SK-MEL-5 (cell line): ENCODE measurements around the gene CD63. TPM values are rescaled to one million over a fixed set of nuclear protein-coding genes. Genes with fewer than 3 reads are reported as not detected.

Experiments
- DNase-seq: peaks from one replicate; pipeline ENCODE4 v3.0.0-alpha.2; 2016; ENCODE audit warnings: low read depth, low spot score
- in situ Hi-C: cut with HindIII; loops from 2 replicates; pipeline ENCODE4 v1.10.0; 2016; ENCODE audit warnings: low sequenced_read_pairs, high pct_unique_total_duplicates, low pct_unique_long_range_greater_than_20kb
- total RNA-seq: library from RNA; depleted of rRNA; stranded (reverse); fragments of >200 nt; shearing (Covaris generic); gene quantifications from 2 replicates; pipeline ENCODE4 v1.2.3, GENCODE V29; 2014

CD63 gene
- total RNA-seq, 1 experiment from 2014 or later = 3,613 TPM

DNA sequence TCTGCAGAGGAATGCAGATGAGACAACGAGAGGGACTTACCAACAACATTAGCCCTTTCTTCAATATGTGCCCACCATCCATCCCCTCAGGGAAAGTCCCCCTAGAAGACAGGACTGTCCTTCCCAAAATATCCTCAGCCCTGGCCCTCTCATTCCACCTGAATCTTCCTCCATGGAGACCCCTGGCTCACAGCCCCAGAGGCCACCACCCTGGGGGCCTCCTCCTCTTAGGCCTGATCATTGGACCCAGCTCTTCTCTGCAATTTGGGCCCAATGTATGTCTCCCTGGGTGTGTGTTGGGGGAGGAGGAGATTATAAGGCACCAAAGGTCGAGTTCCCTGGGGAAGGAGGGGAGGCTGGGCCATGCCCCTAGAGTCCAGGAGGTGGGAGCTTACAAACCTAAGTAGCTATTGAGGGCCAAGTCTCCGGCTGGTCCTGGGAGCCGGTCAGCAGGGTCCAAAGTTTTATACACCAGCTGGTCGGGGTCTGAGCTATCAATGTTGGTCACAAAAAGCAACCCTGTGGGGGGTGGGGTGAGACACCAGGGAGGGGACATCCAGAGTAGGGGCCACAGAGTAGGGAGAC, 29.2 kb downstream of the CD63 start:
- no peak for DNase-seq
- in situ Hi-C loops = no loop called here

DNA sequence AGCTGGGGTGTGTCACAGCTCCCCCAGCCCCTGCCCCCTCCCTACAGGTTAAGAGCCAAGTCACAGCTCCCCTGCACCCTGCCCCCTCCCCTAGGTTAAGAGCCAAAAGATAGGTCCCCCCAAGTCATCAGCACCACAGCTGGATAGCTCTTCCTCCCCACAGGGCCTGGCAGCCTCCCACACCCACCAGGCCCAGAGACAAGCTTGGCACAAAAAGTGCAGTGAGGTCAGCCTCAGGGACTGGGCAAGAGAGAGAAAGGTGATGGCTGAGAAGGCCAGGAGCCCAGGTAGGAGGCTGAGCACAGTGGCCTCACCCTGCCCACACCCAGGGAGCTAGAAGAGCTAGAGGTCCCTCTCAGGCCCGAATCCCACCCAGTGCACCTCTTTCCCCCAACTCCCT, 29.8 kb downstream of the CD63 start:
- in situ Hi-C loops = no loop called here
- DNase-seq = no peak

DNA sequence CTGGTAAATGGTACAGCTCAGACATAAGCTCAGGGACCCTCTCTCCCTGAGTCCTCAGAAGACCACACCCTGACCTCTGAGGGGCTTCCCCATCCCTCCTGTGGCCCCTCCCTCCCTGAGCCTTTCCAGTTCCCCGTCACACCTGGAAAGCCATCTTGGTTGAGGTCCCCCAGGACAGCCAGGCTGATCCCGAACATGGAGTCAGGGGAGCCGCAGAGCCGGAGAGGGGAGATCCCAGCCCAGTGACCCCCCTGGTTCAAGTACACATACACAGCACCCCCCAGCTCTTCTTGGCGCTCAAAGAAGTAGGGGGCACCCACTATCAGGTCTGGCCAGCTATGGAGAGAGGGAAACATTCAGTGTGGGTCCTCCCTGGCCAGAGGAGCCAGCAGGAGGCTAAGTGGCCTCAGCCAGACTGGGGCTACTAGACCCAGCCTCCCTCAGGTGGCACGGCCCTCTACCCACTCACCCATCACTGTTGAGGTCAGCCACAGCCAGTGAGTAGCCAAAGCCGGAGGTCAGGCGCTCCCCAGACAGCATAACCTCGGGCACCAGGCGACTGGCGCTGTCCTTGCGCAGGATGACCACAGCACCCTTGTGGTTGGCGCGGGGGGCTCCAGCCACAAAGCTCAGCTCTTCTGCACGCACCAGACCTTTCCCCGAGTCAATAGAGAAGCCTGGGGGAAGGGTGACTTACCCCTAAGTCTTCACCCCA, 30.4 kb downstream of the CD63 start:
- in situ Hi-C loops = no loop called here
- no peak for DNase-seq

DNA sequence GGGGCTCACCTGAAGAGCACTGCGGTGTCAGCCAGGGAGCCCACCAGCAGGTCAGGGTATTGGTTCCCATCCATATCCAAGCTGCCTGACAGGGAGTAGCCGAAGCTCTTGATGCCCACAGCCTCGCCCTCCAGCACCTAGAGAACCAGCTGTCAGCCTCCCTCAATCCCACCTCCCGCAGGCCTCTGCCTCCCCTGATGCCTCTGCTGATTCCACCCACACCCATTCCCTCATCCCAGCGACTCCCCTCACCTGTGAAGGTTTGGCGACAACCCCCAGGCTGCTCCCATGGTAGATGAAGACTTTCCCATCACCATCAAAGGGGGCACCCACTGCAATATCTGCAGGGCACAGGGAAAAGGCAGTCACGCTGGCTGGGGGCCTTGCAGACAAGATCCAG, 31.1 kb downstream of the CD63 start:
- in situ Hi-C loops = no loop called here

DNA sequence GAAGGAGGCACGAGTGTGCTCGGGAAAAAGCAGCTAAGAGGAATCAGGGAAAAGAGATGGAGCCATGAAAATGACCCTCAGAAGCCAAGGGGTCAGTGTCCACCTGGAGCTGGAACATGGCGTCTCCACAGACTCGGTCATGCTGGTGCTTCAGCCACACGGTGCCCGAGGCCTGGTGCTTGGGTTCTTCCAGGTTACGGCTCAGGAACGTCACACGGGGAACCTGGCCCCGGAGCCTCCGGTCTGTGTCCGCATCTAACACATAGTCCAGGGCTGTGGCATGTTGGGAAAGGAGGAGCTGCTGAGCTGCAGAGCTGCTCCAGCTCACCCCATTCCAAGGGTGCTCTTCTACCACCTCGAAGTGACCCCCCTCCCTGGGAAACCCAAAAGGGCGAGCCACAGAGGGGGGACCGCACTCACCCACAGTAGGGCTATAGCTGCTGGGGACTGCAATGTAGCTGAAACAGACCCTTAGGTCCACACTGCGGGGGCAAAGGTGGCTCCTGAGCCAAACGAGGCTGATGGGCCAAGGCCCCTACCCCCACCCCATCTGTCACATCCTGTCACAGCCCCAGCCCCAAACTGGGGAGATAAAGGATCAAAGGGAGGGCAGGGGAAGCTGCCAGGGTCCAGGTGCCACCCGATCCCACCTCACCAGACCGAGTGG, 31.9 kb downstream of the CD63 start:
- DNase-seq = no peak
- in situ Hi-C loops = no loop called here

More for the DNA sequence above, 31.1 kb downstream of the CD63 start:
- no peak for DNase-seq

DNA sequence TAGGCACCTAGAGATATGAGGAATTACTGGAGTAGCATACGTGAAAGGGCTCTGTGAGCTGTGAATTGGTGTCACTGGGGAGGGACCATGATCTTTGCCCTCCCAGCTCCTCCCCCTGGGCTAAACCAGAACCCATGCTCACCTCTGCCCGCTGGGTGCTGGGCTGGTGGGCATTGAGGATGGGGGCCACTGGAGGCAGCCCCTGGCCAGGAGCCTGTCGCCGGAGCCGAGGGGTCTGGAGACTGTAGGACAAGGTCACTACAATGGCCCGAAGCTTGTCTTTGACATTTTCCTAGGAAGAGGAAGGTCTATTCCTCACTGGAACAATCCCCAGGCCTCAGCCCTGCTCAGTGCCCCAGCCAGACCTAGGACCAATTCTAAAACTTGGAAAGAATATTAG, 32.7 kb downstream of the CD63 start:
- no peak for DNase-seq
- in situ Hi-C loops = no loop called here

DNA sequence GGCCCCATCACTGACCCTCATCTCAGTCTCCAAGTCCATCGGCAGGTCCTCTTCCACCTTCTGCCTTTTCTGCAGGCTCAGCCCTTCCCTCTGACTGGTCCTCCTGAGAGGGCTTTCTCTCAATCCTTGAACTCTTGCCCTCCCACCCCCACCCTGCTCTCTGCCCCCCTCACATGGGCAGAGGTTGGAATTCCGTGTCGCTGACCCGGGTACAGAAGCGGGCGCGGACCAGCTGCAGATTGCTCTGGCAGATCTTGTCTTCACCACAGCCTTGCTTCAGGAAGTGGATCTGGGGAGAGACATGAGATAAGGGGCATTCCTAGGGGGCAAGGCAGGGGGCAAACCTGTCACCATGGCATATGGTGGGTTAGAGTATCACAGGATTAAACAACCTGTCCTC, 33.5 kb downstream of the CD63 start:
- in situ Hi-C loops = no loop called here
- no peak for DNase-seq

DNA sequence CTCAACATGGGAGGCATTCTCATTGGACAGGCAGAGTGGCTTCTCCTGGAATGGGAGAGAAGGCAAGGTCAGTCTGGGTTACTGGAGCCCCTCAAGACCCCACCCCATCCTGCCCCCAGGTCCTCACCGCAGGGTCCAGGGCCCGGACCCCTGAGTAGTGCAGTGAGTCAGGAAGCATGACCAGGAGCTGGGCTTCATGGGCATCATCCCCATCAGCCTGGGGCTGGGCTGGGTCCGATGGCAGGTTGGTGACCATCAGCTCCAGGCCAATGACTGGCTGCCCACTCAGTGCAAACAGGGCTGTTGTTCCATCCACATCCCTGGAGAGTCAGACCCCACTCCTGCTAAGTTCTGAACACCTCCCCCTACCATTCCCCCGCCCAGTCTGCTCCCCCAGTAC, 34.2 kb downstream of the CD63 start:
- no peak for DNase-seq
- in situ Hi-C loops = no loop called here

DNA sequence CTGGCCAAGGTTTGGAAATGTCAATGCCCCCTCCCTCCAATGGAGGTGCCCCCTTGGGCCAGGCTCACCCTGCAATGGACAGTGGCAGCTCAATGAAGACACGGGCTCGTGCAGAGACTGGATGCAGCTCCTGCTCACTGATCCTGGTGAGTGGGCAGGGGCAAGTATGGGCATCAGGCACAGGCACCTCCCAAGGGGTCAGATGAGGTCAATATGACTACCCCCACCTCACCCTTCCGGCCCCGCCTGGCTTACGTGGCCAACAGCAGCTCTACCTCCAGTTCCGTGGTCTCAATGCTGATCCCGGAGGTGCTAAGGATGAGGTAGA, 34.7 kb downstream of the CD63 start:
- in situ Hi-C loops = no loop called here
- DNase-seq = no peak

DNA sequence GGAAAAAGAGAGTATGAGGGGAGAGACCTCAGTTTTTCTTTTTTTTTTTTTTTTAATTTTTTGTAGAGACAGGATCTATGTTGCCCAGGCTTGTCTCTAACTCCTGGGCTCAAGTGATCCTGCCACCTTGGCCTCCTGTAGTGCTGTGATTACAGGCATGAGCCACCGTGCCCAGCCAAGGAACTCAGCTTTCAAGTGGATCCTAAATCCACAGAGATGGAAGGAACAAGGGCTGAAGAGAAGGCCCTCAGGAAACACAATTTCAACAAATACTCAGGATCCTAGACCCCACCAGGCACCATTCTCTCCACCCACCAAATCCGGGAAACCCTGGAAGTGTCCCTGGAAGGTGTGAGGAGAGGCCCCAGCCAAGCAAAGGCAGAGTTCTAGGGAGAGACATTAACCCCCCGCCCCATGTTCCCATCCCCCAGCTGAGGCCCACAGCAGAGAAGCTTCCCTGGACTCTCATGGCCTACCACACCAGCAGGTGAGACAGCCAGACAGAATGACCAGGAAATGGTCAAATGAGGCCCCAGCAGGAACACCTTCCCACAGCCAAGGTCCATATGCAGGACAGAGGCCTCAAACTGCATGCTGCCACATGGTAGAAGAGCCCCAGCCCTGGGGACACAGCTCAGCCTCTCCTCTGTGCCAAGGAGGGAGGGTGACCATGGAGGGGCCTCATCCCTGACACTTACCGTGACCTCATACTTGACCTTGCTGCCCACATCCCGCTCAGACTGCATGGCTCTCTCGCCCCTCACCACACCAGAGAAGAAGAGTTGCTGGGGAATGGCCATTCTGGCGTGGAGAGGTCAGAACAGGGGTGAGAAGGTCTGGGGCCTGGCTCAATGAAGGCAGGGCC, 35.3 kb downstream of the CD63 start:
- in situ Hi-C loops = no loop called here
- DNase-seq = no peak

DNA sequence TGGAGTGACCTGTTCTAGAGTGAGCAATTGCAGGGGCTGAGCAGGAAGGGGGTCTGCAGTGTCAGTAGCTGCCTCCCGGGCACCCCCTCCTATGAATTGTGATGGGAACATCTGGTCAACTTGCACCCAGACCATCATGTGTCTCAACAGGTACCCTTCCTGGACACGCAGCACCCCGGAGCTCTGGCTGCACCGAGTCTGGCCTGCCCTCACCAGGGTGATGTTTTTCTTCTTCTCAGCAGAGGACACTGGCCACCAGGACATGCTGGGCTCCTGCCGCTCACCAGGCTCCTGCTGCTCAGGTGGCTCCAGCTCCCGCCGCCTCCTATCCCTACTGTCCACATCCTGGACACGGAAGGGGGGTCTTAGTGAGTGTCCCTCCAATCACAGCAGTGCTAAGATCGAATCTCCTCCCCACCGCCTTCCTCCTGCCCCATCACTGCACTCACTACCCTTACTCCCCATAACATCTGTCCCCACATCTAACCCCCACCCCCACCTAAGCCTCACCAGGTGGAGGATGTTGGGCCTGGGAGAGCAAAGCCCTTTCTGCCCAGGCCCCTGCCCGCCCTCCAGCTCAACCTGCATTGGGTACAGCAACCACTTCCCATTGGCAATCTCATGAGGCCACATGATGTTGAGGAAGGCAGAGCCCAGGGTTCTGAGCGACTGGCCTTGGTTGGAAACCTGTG, 36.0 kb downstream of the CD63 start:
- no peak for DNase-seq
- in situ Hi-C loops = no loop called here

DNA sequence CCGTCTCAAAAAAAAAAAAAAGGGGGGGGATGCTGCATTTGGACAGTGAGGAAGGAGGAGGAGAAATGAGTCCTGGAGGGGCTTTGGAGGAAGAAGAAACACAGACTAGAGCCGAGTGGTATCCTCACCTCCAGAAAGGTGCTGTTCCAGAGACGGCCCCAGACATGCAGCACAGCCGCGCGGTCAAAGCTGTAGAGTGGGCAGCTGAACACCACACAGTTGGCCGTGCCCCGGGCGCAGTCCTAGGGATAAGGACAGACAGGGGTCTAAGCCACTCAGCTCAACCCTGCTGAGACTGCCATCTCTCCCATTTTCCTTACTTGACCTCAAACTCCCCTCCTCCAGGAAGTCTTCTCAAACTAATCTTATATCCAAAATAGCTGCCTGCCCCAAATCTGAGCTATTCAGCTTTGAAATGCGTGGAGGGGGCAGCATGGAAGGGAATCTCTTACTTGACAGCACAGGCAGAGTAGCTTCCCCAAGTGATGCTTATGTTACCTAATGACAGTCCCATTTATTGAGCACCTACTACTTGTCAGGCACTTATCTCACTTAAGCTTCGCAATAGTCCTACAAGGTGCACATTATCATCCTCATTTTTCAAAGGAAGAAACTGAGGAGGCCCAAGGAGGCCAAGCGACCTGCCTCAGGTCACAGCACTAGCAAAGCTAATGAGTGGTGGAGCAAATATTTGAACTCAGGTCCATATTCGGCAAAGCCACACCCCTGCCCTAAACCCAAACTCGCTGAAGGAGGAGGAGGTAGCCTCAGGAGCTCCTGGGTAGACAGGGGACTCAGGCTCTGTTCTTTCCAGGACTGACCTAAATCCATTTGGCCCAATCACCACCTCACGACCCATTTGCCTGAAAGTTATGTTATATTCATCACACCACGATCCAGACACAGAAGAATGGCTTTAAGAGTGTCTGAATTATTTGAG, 39.8 kb downstream of the CD63 start:
- in situ Hi-C loops = no loop called here

DNA sequence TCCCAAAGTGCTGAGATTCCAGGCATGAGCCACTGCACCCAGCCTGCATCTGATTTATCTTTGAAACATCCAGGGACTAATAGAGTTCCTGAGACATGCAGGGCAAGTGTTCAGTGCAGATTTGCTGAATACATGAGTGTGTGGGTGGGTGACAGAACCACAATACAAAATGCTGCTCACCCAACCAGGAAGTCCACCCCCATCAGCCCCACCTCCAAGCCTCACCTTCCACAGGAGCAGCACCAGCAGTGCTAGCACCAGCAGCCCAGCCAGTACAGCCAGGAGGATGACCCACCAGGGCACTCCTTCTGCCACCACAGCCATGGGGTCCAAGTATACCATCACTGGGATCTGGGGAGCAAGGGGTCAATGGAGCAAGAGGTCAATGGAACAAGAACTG, 41.1 kb downstream of the CD63 start:
- no peak for DNase-seq
- in situ Hi-C loops = no loop called here

More for the DNA sequence above, 39.8 kb downstream of the CD63 start:
- DNase-seq = no peak

DNA sequence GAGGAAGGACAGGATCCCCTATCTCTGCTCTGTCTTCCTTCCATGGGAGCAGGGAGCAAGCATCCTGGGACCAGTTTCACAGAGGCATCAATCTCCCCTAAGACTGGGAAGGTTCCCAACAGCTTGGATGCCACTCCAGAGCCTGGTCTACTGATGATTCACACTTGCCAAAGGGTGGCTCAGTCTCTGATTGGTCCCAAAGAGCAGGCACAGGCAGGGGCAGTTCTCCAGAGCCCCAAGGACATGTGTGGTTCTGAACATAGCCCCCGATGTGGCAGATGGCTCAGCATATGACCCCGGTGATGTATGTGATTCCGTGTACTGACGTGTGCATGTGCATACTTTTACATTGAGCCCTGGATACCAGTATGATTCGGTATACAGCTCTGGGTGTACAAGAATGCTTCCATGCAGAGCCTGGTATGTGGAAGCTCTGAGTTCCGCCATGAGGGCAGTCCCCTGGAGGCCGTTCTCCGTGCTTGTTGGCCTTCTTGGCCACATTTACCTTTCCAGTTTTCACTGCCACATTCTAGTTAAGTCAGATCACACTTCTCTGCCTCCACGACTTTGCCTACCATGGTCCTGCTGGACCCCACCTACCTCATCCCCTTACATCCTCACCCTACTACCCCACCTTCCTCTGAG, 42.3 kb downstream of the CD63 start:
- DNase-seq = no peak
- in situ Hi-C loops = no loop called here

DNA sequence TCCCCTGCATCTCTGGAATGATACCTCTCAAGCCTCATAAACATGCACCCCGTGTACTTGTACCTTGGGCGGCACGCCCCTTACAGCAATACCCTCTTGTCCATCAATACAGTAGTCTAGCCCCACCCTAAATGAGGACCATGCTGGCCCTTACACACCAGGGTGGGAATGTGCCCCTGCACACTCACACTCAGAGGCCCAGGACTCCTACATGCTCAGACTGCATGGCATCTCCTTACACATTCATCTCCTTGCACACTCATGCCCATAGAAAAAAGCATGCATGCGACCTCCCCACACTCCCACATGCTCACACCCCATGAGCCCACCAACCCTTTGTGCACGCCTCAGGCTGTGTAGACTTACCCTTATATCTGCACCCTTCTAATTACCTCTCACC, 43.1 kb downstream of the CD63 start:
- in situ Hi-C loops = no loop called here

DNA sequence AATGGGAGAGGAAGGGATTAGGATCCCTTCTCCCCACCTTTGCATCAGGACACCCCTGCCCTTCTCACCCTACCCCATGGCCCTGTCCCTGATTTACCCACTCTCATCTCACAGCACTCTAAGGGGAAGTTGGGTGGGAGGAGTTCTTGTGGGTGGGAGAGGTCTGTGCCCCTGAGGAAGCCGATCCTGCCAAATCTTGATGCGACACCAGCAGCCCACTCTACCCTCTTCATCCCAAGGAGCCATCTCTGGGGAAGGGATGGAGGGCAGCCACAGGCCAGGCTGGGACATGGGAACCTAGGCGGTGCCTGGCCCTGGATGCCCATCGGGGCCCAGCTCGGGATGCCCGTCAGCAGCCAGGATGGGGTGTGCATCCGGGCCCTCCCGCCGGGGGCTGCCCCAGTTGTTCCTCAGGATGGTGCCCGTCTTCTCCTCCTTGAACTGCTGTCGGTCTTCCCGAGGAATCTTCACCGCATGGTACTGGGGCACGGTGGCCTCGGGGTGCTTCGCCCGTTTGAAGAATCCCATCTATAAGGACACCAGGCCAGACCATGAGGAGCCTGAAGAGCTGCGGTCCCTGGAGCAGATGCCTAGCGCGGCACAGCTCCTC, 43.9 kb downstream of the CD63 start:
- DNase-seq = no peak
- in situ Hi-C loops = no loop called here

More for the DNA sequence above, 43.1 kb downstream of the CD63 start:
- DNase-seq = no peak
